KOPT-K1 (cell line): ENCODE measurements around the gene DEDD.

ENCODE experiments used
- H3K27ac ChIP-seq: fragments of 200-600 bp; sonication (generic); 2 replicates; pipeline ENCODE4 v1.5.1; 2016; ENCODE audit warnings: antibody characterized with exemption, mild to moderate bottlenecking, low read depth, low read length; ENCODE audit not compliant: poor library complexity, severe bottlenecking
- H3K36me3 ChIP-seq: fragments of 200-600 bp; sonication (generic); 2 replicates; pipeline ENCODE4 v1.5.1; 2017; ENCODE audit warnings: antibody characterized with exemption, mild to moderate bottlenecking, low read length, moderate library complexity; ENCODE audit not compliant: insufficient read depth
- H3K9me3 ChIP-seq: fragments of 200-600 bp; sonication (generic); 2 replicates; pipeline ENCODE4 v1.5.1; 2017; ENCODE audit warnings: antibody characterized with exemption, low read length, mild to moderate bottlenecking; ENCODE audit not compliant: insufficient read depth, poor library complexity, severe bottlenecking

DEDD gene

GRCh38 chr1:161132410-161133219 lies at the start of gene DEDD:
DEDD (minus strand) TSS chr1:161132667; CDS start chr1:161124462, 8,205 bp downstream.
- Histone ChIP-seq H3K36me3 (peaks cover 42% of the 10 kb centered on the region), H3K27ac (peak within 1 kb of the TSS; percentile 77), H3K9me3 (no peaks in the 10 kb centered on the region)

GRCh38 chr1:161182214-161182613 lies 49.7 kb upstream of the DEDD start:
- Histone ChIP-seq H3K36me3 (no peaks in the 10 kb centered on the region), H3K27ac (no peak overlapping the region), H3K9me3 (no peaks in the 10 kb centered on the region)

- no peaks in the 10 kb centered on the region for H3K9me3 ChIP-seq
- H3K27ac ChIP-seq = no peak overlapping the region
- peaks cover 2% of the 10 kb centered on the region; the same call in 1 of the 2 replicates for H3K36me3 ChIP-seq
Observed at GRCh38 chr1:161180639-161181038, 48.2 kb upstream of the DEDD start.

- no peak overlapping the region for H3K27ac ChIP-seq
- peaks cover 12% of the 10 kb centered on the region for H3K36me3 ChIP-seq
Observed at GRCh38 chr1:161179698-161180097, 47.2 kb upstream of the DEDD start.

GRCh38 chr1:161177936-161178244 lies 45.4 kb upstream of the DEDD start:
- Histone ChIP-seq H3K9me3 (no peaks in the 10 kb centered on the region), H3K27ac (peak overlapping the region; percentile 79), H3K36me3 (peaks cover 30% of the 10 kb centered on the region)

More at GRCh38 chr1:161179698-161180097, 47.2 kb upstream of the DEDD start:
- H3K9me3 ChIP-seq = no peaks in the 10 kb centered on the region

GRCh38 chr1:161177112-161177935 lies 44.9 kb upstream of the DEDD start, which contains the start of gene B4GALT3:
B4GALT3 (minus strand) TSS chr1:161177507; CDS start chr1:161176060, 1,447 bp downstream.
- Histone ChIP-seq H3K27ac (peak within 1 kb of the TSS; percentile 79), H3K9me3 (no peaks in the 10 kb centered on the region), H3K36me3 (peaks cover 36% of the 10 kb centered on the region)

- Histone ChIP-seq H3K27ac (peak overlapping the region; percentile 79), H3K36me3 (peaks cover 43% of the 10 kb centered on the region), H3K9me3 (no peaks in the 10 kb centered on the region)
Observed at GRCh38 chr1:161176468-161177111, 44.1 kb upstream of the DEDD start.

GRCh38 chr1:161175771-161176453 lies 43.4 kb upstream of the DEDD start:
- H3K9me3 ChIP-seq = no peaks in the 10 kb centered on the region
- peaks cover 50% of the 10 kb centered on the region for H3K36me3 ChIP-seq
- H3K27ac ChIP-seq = no peak overlapping the region

GRCh38 chr1:161174911-161175310 lies 42.4 kb upstream of the DEDD start:
- H3K9me3 ChIP-seq = no peaks in the 10 kb centered on the region
- H3K27ac ChIP-seq = no peak overlapping the region
- H3K36me3 ChIP-seq = peaks cover 58% of the 10 kb centered on the region

GRCh38 chr1:161173711-161174110 lies 41.2 kb upstream of the DEDD start:
- Histone ChIP-seq H3K27ac (no peak overlapping the region), H3K36me3 (peaks cover 68% of the 10 kb centered on the region), H3K9me3 (no peaks in the 10 kb centered on the region)

- peaks cover 68% of the 10 kb centered on the region for H3K36me3 ChIP-seq
- no peak overlapping the region for H3K27ac ChIP-seq
- H3K9me3 ChIP-seq = no peaks in the 10 kb centered on the region
Observed at GRCh38 chr1:161172776-161173376, 40.4 kb upstream of the DEDD start.

GRCh38 chr1:161172349-161172748 lies 39.9 kb upstream of the DEDD start:
- Histone ChIP-seq H3K9me3 (no peaks in the 10 kb centered on the region), H3K27ac (no peak overlapping the region), H3K36me3 (peaks cover 68% of the 10 kb centered on the region)

GRCh38 chr1:161171696-161172095 lies 39.2 kb upstream of the DEDD start:
- H3K27ac ChIP-seq = no peak overlapping the region
- peaks cover 68% of the 10 kb centered on the region for H3K36me3 ChIP-seq
- H3K9me3 ChIP-seq = no peaks in the 10 kb centered on the region

- H3K36me3 ChIP-seq = peaks cover 68% of the 10 kb centered on the region
- H3K9me3 ChIP-seq = no peaks in the 10 kb centered on the region
- no peak overlapping the region for H3K27ac ChIP-seq
Observed at GRCh38 chr1:161171191-161171590, 38.7 kb upstream of the DEDD start.
